Measurements from ENCODE around the gene PRICKLE2. TPM values are rescaled to one million over a fixed set of nuclear protein-coding genes. Genes with fewer than 3 reads are reported as not detected.

The PRICKLE2 gene
- total and polyA plus RNA-seq, 10 of the 15 experiments (the other 5 are each of a cell fraction or from before 2014, with no cell fraction given), result 0.11 to 2.6 (median 0.69) TPM

DNA sequence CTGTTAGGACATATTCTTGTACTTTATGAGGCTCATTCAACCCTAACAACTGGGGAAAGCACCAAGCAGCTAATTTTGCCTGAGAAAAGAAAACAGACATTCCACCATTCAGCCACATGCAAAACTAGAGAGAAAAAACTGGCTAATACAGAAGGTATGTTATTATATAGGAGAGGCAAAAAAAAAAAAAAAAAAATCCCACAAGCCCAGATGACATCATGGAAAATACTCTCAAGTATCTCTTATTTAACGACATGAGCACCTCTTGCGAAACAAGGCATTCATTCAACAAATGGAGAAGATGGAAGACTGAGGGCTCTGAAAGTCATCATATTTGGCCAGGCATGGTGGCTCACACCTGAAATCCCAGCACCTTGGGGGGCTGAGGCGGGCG is 61.5 kb downstream of the PRICKLE2 start:
- Histone ChIP-seq H3K4me1 (ENCODE audit: control insufficient read depth, insufficient read depth, low read length) (no peaks in the 10 kb centered on the region), H3K36me3 (ENCODE audit: control insufficient read depth in 2 of 2, insufficient read depth in 2 of 2, low read length in 1 of 2) (no peaks in the 10 kb centered on the region), H3K4me2 (ENCODE audit: control insufficient read depth, insufficient read depth) (no peak overlapping the region), H3K9me3 (replicated peaks; ENCODE audit: control insufficient read depth, insufficient read depth, low read length) (no peaks in the 10 kb centered on the region), H4K20me1 (ENCODE audit: control insufficient read depth, insufficient read depth) (no peaks in the 10 kb centered on the region), H3K27me3 (replicated peaks in 1 of 2; ENCODE audit: control insufficient read depth in 2 of 2, insufficient read depth in 2 of 2, low read length in 1 of 2) (no peaks in the 10 kb centered on the region), H3K9ac (ENCODE audit: control insufficient read depth, insufficient read depth, low read length) (no peak overlapping the region), H2AFZ (ENCODE audit: control insufficient read depth, low read depth, low read length) (no peak overlapping the region), H3K79me2 (ENCODE audit: control insufficient read depth, insufficient read depth, low read length) (no peaks in the 10 kb centered on the region), H3K4me3 (no peak overlapping the region), H3K27ac (ENCODE audit: control insufficient read depth, insufficient read depth) (no peak overlapping the region)
- ChIA-PET SMC1A (ENCODE audit: uncharacterized antibody, unreplicated experiment) (interaction anchor here (1.0 to 3.4 kb wide), 10 partner anchors 10 to 320 kb away, joined by 3 to 21 read pairs (median 5); partner anchors contain the start of gene PRICKLE2), RAD21 (ENCODE audit: unreplicated experiment) (interaction anchor here (1.3 to 3.4 kb wide), 4 partner anchors 10 to 137 kb away, joined by 3 to 29 read pairs (median 6); partner anchors contain the start of gene PRICKLE2), POLR2A (interaction anchor here (0.7 to 1.3 kb wide), 3 partner anchors 10 to 47 kb away, joined by 3 read pairs; no protein-coding TSS in a partner anchor), CTCF (interaction anchor here (0.6 to 3.7 kb wide), 6 partner anchors 9 to 264 kb away, joined by 3 to 16 read pairs (median 6); partner anchors contain the start of gene PRICKLE2)
- DNase-seq (ENCODE audit: low read depth, low spot score) (peak; percentile 25), ATAC-seq (peak; percentile 80), FAIRE-seq (no peak)
- intact Hi-C loops (cut with micrococcal nuclease; ENCODE audit: unreplicated experiment), result no loop called here
- BruUV-seq (replicated peaks), result no TSS peak
- in situ Hi-C loops (cut with MboI), result no loop called here
- 0% methylated on average over 4 of the region's 4 CpGs for WGBS (ENCODE audit: insufficient coverage, insufficient replicate concordance, low lambda C conversion rate, missing lambda C conversion rate)
- TF ChIP-seq KAT2A (conservative IDR thresholded peaks at IDR 0.05; ENCODE audit: control insufficient read depth, low read depth, low read length), result no peak
- peak; percentile 71 for TF ChIP-seq CREB1 (IDR thresholded peaks at IDR 0.05; ENCODE audit: low read depth)
- 0 out of 2 replicates have a peak, but pooled peaks have one; percentile 23 for TF ChIP-seq JUNB (IDR thresholded peaks at IDR 0.05)
- TF ChIP-seq, protein P1, sequence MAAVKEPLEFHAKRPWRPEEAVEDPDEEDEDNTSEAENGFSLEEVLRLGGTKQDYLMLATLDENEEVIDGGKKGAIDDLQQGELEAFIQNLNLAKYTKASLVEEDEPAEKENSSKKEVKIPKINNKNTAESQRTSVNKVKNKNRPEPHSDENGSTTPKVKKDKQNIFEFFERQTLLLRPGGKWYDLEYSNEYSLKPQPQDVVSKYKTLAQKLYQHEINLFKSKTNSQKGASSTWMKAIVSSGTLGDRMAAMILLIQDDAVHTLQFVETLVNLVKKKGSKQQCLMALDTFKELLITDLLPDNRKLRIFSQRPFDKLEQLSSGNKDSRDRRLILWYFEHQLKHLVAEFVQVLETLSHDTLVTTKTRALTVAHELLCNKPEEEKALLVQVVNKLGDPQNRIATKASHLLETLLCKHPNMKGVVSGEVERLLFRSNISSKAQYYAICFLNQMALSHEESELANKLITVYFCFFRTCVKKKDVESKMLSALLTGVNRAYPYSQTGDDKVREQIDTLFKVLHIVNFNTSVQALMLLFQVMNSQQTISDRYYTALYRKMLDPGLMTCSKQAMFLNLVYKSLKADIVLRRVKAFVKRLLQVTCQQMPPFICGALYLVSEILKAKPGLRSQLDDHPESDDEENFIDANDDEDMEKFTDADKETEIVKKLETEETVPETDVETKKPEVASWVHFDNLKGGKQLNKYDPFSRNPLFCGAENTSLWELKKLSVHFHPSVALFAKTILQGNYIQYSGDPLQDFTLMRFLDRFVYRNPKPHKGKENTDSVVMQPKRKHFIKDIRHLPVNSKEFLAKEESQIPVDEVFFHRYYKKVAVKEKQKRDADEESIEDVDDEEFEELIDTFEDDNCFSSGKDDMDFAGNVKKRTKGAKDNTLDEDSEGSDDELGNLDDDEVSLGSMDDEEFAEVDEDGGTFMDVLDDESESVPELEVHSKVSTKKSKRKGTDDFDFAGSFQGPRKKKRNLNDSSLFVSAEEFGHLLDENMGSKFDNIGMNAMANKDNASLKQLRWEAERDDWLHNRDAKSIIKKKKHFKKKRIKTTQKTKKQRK (IDR thresholded peaks at IDR 0.05; ENCODE audit: low read depth, low read length), result no peak
- TF ChIP-seq SMC3 (IDR thresholded peaks at IDR 0.05; ENCODE audit: borderline replicate concordance, low read length), result no peak
- TF ChIP-seq, protein P2, sequence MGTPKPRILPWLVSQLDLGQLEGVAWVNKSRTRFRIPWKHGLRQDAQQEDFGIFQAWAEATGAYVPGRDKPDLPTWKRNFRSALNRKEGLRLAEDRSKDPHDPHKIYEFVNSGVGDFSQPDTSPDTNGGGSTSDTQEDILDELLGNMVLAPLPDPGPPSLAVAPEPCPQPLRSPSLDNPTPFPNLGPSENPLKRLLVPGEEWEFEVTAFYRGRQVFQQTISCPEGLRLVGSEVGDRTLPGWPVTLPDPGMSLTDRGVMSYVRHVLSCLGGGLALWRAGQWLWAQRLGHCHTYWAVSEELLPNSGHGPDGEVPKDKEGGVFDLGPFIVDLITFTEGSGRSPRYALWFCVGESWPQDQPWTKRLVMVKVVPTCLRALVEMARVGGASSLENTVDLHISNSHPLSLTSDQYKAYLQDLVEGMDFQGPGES (IDR thresholded peaks at IDR 0.05), result no peak
- TF ChIP-seq, protein P3, sequence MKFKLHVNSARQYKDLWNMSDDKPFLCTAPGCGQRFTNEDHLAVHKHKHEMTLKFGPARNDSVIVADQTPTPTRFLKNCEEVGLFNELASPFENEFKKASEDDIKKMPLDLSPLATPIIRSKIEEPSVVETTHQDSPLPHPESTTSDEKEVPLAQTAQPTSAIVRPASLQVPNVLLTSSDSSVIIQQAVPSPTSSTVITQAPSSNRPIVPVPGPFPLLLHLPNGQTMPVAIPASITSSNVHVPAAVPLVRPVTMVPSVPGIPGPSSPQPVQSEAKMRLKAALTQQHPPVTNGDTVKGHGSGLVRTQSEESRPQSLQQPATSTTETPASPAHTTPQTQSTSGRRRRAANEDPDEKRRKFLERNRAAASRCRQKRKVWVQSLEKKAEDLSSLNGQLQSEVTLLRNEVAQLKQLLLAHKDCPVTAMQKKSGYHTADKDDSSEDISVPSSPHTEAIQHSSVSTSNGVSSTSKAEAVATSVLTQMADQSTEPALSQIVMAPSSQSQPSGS (IDR thresholded peaks at IDR 0.05; ENCODE audit: low read length), result peak; percentile 75
- TF ChIP-seq, protein P4, sequence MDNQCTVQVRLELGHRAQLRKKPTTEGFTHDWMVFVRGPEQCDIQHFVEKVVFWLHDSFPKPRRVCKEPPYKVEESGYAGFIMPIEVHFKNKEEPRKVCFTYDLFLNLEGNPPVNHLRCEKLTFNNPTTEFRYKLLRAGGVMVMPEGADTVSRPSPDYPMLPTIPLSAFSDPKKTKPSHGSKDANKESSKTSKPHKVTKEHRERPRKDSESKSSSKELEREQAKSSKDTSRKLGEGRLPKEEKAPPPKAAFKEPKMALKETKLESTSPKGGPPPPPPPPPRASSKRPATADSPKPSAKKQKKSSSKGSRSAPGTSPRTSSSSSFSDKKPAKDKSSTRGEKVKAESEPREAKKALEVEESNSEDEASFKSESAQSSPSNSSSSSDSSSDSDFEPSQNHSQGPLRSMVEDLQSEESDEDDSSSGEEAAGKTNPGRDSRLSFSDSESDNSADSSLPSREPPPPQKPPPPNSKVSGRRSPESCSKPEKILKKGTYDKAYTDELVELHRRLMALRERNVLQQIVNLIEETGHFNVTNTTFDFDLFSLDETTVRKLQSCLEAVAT (IDR thresholded peaks at IDR 0.05), result 0 out of 2 replicates have a peak, but pooled peaks have one; percentile 34
- TF ChIP-seq, protein P5, sequence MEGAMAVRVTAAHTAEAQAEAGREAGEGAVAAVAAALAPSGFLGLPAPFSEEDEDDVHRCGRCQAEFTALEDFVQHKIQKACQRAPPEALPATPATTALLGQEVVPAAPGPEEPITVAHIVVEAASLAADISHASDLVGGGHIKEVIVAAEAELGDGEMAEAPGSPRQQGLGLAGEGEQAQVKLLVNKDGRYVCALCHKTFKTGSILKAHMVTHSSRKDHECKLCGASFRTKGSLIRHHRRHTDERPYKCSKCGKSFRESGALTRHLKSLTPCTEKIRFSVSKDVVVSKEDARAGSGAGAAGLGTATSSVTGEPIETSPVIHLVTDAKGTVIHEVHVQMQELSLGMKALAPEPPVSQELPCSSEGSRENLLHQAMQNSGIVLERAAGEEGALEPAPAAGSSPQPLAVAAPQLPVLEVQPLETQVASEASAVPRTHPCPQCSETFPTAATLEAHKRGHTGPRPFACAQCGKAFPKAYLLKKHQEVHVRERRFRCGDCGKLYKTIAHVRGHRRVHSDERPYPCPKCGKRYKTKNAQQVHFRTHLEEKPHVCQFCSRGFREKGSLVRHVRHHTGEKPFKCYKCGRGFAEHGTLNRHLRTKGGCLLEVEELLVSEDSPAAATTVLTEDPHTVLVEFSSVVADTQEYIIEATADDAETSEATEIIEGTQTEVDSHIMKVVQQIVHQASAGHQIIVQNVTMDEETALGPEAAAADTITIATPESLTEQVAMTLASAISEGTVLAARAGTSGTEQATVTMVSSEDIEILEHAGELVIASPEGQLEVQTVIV (IDR thresholded peaks at IDR 0.05; ENCODE audit: borderline replicate concordance, partially characterized antibody), result no peak
- TF ChIP-seq NBN (IDR thresholded peaks at IDR 0.05), result peak; percentile 64; the same call in 1 of the 2 replicates
- no peak for TF ChIP-seq KDM1A (IDR thresholded peaks at IDR 0.05; ENCODE audit: borderline replicate concordance)
- peak; percentile 97 for TF ChIP-seq ATF7 (IDR thresholded peaks at IDR 0.05; ENCODE audit: low read depth)

Data from GM12878 (cell line).